NCI-H128 (cell line): ENCODE data around the gene CYTH1.

ENCODE experiments used
- DNase-seq: peaks from one replicate; lab custom pipeline; 2025; ENCODE audit not compliant: unreplicated experiment; lab: John Stamatoyannopoulos, UW

The CYTH1 gene

DNA sequence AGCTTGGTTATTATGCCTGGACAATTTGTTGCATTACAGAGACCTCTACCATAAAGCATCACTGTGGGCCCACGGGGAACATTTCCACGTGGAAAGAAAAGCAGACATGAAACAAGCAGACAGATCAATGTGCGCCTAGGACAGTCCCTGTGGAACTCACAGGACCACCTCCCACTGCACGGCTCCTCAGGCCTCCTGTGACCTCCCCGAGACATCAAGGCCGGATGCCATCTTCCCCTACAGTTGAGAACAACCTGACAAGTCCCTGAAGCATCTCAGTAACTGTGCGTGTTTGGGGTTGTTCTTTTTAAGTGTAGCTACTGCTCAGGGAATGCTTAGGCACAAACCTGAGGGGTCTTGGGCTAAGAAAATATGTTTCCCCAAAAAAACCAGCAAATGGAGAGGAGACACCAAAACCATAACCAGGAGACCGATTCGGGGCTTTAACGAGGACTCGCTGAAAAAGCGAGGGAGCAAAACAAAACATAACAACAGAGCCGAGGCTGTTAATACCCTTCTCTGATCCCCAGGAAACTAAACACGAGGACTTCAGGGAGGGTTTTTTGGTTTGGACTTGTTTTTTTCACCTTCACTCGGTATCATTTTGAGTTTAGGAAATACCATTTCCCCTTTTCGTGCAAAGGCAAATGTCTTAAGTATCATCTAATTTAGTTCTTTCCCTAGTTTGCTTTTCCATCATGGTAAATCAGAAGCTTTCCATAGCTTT lies 87.1 kb downstream of the CYTH1 start:
- no peak for DNase-seq

DNA sequence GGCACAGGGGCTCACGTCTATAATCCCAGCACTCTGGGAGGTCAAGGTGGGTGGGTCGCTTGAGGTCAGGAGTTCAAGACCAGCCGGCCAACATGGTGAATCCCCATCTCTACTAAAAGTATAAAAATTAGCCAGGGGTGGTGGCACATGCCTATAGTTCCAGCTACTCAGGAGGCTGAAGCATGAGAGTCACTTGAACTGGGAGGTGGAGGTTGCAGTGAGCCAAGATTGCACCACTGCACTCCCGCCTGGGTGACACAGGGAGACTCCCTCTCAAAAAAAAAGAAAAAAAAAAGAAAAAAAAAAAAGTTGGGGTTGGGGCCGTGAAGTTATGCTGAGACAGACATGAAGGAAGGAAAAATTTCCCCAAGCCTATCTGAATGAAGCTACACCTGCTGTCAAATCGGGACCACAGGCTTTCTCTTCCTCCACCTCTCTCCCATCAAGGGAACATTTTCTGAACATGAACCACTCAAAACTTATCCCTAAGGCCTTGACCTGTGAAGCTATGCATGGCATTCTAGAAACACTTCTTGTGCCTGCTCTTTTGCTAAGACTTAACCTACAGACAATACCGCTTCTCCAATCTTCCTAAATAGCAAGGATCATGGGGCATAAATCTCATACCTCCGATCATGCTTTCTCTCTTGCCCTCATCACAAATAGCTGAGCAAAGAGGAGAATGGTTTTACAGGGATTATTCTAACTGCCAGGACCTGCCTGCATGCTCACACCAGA lies 88.6 kb downstream of the CYTH1 start:
- DNase-seq, result no peak

DNA sequence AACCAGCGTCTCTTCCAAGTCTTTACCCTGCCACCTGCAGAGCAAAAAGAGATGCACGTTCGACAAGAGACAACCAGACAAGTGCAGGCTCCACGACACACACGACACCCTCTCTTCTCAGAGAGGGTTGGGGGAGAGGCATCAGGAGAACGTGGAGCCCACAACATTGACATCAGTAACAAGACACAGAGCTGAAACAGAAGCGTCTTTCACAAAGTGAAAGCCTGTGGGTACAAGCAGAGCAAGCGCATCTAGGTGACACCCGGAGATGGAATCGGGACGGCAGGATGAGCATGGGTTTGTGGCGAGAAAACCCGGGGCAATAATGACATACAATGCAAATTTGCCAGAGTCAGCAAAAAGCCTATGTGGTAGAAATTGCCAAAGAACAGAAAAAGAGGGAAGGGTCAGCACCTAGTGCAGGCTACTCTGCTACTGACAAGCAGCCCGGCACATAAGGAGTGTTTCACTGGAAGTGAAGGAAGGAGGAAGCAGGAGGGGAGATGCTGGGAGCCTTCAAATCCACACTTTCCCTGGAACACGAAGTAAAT lies 89.5 kb downstream of the CYTH1 start:
- no peak for DNase-seq

DNA sequence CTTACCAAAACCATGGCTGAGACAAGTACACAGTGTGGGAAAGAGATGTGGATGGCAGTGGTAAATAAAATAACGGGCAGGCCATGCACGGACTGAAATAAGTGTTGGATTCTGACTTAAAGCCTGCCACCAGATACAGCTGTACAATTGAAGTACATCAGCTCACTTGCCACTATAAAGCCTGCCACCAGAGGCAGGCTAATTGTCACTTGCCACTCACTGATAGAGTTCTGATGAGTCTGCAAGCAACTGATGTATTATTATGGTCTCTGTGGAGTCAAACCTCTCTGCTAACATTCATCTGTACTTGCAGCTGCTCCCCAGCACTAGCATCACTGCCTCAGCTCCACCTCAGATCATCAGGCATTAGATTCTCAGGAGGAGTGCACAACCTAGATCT lies 93.0 kb downstream of the CYTH1 start:
- DNase-seq, result no peak

DNA sequence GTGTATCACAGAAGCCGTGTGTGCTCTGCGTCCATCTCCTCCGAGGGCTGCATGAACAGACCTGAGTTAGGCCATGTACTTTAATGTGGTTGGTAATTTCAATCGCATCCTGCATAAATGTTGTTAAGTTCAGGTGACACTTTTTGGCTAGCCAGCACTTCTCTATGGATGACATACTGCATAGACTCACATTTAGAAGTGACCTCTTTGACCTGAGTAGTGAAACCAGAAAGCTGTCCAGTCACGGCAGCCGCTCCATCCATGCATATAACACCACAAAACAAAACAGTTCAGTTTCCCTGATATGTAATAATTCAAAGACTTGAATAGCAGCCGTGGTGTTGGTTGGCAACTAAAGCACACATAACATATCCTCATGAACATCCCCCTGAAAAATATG lies 94.1 kb downstream of the CYTH1 start:
- DNase-seq, result no peak

DNA sequence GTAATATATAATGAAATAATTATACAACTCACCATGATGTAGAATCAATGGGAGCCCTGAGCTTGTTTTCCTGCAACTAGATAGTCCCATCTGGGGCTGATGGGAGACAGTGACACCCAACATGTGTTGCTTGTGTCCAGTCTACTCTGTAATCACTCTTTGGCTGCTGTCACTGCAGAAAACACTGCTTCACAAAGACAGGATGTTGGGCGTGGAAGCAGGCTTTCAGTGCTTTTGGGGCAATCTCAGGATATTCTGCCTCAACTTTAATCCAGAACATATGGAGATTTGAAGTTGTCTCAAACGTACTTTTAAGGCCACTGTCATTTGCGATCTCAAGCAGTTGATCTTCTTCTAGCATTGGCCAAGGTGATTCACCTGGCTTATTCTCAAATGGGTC lies 94.9 kb downstream of the CYTH1 start:
- DNase-seq, result no peak

DNA sequence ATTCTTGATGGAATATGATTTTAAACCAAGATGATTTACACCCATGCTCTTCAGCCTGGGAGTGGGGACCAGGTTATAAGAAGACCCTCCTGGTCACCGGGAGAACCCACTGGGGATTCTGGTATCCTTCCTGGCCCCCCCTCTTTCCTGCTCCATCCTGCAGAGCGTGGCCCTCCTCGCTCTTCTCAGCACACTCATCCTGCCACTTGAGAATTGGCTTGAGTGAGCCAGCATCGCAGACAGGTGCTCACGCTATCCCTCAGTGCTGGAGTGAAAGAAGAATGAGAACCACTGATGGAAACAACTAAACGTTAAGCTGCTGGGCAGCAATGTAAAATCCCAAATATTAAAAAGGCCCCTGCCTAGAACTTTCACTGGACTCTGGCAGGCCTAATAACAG lies 98.0 kb downstream of the CYTH1 start:
- DNase-seq, result no peak

DNA sequence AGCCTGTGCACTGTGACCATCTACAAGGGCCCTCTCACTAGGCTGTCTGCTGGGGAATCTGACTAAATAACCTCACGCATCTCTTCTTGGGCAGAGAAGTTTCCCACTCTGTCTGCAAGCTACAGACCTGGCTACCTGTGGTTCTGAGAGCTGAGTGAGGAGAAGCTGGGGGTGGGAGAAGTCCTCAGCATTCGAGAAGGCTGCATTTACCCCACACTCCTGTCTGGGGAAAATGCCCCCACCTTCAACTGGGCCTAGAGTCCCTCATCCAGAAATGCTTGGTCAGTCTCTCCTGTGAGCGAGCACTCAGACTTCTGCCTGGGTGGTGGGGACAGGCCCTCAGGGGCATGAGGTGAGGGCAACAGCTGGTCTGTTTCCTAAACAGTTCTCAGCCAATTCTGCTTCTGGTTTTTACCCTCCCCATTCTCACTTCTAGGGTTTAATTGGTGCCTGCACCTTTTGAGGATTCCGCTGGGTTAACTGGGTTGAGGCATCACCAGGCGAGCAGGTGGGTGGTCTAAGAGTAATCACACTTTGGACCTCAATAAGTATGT lies 98.6 kb downstream of the CYTH1 start:
- DNase-seq, result no peak

DNA sequence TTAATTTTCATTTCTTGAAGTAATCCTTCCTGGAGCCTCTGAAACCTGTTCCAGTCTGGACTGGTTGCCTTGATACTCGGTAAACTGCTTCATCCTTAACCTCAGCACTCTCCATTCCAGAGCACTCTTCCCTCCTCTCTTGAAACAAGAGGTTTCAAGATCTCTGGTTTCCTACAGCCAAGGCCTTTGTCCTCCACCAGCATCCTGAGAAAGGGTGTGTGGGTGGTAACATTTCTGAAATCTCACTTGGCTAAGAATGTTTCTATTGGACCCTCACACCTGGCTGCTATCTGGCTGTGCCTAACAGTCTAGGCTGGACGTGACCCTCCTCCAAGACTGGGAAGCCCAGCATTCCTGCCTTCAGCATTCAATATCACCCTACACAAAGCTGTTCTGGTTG lies 99.7 kb downstream of the CYTH1 start:
- DNase-seq, result no peak

DNA sequence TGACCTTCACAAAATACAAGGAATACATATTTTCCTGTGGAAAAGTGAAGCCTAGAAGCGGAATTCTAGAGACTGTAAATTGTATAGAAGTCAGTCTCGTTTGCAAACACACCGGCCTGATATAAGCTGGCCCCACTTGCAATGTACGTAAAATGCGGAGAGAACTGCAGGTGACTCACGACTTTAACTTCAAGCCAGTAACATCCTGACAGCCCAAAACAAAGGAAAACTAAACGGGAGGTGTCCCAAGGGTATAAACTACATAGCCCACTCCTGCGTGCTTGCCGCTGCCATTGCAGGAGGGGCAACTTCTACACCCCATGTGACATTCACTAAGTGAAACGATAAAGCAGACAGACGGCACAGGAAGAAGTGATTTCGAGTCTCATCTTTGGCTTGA lies 101.6 kb downstream of the CYTH1 start:
- no peak for DNase-seq

DNA sequence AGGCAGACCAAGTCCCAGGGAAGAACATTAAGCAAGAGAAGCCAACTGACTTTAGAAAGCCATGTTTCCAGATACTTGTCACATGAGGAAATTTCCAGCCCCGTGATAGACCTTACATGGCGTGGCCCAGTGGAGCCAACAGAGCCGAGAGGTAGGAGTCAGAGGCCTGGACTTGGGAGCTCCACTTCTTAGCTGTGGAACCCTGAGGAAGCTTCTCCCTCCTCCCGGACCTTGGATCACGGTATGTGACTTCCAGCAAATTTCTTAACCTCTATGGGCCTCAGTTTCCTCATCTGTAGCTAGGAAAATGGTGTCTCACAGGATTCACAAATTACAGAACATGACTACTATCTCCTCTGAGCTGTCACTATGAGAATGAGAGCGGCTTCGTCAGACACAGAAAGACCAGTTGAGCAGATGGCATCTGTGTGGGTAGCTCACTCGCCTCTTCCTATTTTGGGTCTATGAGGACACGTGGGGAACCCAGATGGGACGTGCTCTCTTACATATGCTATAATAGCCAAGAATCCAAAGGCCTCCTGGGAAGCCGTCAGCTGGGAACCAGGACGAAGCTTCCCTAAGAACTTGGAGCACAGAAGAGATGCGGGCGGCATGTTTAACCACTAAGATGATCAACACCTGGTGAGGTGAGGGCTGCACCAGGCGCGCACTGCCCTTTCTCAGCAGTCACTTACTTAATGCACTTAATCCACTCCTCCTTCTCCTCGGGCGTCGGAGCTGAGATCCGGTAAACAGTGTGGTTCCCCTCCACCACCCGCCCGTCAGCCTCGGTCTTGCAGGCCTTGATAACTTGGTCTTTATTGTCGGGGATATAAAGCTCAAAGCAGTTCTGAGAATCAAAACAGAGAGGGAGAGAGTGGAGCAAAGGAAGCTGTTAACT lies 102.3 kb downstream of the CYTH1 start:
- DNase-seq, result no peak

DNA sequence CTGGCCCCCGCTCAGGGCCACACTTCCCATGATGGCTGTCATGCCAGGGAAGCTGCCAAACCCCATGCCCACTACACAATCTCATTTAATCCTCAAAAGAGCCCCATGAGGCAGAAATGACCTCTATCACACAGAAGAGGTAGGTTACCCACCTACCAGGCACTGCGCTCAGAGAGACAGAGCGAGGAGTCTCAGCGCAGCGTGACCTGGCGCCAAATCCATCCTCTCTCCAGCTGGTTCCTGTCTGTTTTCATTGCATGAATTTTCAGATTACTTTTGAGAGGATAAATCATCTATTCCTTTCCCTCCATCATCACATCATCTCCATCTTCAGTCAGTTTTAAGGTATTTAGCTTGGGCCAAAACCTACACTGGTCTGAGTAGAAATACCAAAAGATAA lies 103.4 kb downstream of the CYTH1 start:
- DNase-seq, result no peak

DNA sequence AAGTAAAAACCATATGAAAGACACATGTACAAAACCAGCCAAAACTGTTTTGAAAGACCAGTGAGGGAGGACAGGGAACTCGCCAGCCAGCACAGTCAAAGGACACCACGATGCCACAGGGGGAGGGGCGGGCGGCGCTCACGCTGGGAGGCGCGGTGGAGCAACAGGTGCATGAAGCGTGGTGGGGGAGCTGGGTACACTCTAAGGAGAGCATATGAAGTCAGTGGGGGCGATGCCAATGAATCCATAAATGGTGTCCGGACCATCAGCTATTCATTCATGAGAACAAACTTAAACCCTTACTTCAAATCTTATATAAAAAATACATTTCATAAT lies 103.9 kb downstream of the CYTH1 start:
- no peak for DNase-seq

DNA sequence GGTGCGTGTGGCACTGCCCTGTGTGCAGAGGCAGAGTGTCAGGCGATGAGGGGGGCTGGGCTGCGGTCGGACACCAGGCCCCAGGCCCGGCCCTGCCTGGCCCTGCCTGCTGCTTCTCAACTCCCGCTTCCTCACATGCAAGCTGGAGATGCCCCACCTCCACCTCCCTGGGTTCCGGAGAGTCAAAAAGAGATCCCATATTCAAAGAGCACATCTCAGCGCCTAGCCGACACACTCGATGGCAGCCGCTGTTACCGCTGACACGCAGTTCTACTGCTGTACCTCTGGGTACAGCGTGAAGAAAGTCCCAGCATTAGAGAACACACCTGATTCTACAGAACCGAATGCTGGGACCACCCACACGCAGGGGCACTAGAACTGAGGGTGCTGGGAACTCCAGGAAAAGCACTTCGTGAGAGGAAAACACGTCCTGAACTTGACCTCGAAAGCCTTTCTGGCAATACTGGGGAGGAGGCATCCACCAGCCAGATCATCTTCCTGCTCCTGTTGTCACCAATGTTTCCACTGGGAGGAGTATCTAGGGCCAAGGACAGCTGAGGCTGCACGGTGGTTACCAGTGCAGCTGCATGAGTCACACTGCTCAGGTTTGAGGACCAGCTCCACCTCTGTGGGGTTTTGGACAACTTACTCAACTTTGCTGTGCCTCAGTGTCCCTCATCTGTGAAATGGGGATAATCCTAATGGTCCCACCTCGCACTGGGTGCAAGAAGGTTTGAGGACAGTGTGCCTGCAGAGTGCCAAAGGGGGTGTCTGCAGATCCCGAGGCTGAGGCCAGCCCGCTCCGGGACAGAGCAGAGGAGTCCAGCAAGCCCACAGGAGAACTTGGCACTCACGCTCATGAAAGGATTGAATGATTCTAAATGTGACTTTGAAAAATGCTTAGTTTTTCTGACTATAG lies 104.5 kb downstream of the CYTH1 start:
- no peak for DNase-seq

DNA sequence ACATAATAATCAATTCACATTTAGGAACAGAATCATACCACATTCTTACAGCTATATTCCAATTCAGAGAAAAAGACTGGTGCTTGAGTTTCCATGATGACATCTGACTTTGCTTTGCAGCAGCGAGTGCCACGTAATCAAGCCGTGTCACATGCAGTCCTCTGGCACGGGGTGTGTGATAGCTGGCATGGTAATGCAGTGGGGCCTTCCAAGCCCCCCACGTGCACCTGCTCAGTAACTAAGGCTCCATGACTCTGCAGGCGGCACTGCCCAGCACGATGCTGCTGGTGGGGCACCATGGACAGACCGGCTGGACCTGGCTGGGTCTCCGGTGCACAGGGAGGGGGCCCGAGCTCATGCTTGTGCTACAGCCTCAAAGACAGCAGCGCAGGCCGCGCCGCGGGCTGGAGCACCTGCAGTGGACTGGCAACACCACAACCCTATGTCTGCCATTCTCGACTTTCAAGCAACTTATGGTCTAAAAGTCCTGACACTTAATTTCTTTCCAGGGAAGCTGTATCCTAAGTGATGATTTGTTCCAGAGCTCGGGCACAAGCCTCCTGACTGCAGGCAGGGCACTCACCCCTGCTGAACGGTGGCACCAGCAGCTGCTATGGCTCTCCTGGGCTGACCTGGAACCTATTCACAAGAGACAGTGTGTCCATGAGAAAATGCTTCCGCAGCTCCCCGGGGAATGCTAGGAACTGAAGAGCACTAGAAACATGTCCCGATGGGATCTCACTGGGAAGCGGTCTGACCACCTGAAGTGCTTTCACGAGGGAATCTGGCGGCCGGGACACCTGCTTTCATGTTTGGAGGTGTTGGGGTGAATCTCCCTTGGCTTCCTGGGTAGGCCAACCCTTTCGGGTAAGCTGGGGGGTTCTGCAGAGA lies 105.4 kb downstream of the CYTH1 start:
- DNase-seq, result no peak

DNA sequence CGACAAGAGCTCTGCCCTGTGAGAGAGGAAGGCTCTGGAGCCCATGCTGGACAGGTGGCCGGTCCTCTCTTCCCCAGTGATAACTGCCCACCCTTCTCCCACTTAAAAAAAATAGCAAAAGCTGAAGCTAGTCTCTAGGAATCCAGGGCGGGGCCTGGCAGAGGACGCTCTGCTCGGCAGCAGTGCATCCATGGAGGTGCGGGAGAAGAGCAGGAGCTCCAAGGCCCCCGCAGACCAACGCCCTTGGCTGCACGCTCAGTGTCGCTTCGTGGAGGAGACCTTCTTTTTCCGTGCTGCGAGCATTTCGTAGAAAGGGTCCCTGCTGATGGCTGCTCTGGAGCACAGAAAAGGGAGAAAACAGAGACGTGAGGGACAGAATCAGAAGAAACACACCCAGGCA lies 106.2 kb downstream of the CYTH1 start:
- DNase-seq, result no peak

DNA sequence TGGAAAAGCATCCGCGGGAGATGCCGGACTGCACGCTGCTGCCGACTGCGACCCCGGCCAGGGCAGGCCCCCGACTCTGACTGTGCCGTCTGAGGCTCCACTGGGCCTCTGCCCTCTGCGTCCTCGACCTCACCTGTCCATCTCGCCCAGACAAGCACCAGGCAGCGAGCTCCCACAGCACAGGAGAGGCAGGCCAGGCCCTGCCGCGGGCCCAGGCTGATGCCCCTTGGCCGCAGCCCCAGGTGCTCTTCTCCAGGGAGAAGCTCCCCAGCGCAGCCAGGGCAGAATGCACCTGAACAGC lies 106.8 kb downstream of the CYTH1 start:
- DNase-seq, result no peak

DNA sequence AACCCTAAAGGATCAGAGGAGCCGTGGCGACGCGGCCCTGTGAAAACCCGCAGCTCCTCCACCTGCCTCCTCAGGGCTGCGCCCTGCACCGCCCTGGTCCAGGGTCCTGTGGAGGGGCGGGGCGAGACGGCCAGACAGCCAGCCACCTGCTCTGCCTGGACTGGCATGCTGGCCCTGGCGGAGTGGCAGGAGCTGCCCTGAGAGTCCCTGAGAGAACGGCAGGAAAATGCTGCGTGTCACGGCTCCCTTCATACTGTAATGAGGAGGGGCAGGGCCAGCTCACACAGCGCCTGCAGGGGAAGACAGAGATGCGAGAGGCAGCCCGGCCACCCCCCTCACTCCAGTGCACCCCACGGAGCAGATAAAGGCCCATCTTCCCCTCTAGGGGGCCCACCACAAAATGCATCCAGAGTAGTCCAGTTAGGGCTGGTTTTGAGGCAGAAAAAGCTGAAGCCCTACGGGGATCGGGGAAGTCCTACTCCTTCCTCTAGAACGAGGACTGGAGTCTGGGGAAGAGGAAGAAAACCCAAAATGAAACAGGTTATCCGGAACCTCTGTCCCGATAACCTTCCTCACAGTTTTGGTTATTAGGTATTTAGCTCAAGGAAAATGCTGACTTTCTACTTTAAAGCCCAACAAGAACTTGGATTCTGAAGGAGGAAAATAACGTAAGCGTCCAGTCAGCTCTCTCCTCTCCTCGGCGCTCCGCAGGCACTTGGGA lies 107.3 kb downstream of the CYTH1 start:
- DNase-seq, result no peak

DNA sequence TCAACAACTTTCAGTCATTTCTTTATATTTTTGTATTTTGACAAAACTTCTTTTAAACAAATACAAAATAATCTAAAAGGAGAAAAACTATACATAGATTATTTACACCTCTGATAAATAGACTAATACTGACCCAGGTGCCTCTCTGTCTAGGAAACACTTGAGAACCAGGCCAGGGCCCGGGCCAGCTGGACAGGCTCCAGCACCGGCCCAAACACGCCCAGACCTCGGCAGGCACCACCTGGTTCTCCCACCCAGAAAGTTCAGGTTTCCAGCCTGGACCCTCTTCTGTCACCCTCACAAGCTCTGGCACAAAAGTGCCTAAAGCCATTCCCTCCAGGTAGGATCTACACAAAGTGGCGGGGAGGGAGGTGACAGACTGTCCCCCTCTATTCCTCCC lies 107.9 kb downstream of the CYTH1 start:
- no peak for DNase-seq
